Dendritic cell treated with granulocyte-macrophage colony-stimulating factor and Interleukin-4, amounts not matched to agents 40 ng/mL and 50 ng/mL, for 4 days (primary cell): ENCODE data around the gene RGS16.
A peak's percentile ranks its signal among the peaks of the same experiment; 100 is the strongest.

Source experiments
- H3K27ac Mint-ChIP-seq: one replicate; pipeline ENCODE4 v1.8.0; 2022; ENCODE audit warnings: mild to moderate bottlenecking, mixed read lengths
- H3K27me3 Mint-ChIP-seq: one replicate; pipeline ENCODE4 v1.8.0; 2022; ENCODE audit warnings: mild to moderate bottlenecking, mixed read lengths
- H3K36me3 Mint-ChIP-seq: one replicate; pipeline ENCODE4 v1.8.0; 2022; ENCODE audit warnings: low read depth, mixed read lengths
- H3K4me1 Mint-ChIP-seq: one replicate; pipeline ENCODE4 v1.8.0; 2022; ENCODE audit warnings: low read depth, mixed read lengths
- H3K4me3 Mint-ChIP-seq: one replicate; pipeline ENCODE4 v1.8.0; 2022; ENCODE audit warnings: mild to moderate bottlenecking, moderate library complexity, mixed read lengths
- H3K9me3 Mint-ChIP-seq: one replicate; pipeline ENCODE4 v1.8.0; 2022; ENCODE audit warnings: mixed read lengths
- intact Hi-C: fragments of 100-400 bp; cut with micrococcal nuclease; formaldehyde crosslinking; loops from one replicate; pipeline ENCODE4 v1.15.0; 2022

Gene RGS16

GRCh38 chr1:182589931-182590330 is 14.3 kb downstream of the RGS16 start:
- Mint-ChIP-seq H3K27ac (peak overlapping the region; percentile 1), H3K4me3 (no peak overlapping the region), H3K27me3 (no peaks in the 10 kb centered on the region), H3K4me1 (peaks cover 44% of the 10 kb centered on the region), H3K36me3 (peaks cover 22% of the 10 kb centered on the region), H3K9me3 (peaks cover 13% of the 10 kb centered on the region)
- intact Hi-C loops = loop anchor here (5.0 to 10.0 kb wide), 3 partner anchors 145 to 885 kb away; partner anchors contain the start of genes GLUL and SMG7

- peaks cover 13% of the 10 kb centered on the region for H3K9me3 Mint-ChIP-seq
- peaks cover 48% of the 10 kb centered on the region for H3K4me1 Mint-ChIP-seq
- intact Hi-C loops = loop anchor here (10.0 kb wide), 1 partner anchor 145 kb away; no protein-coding TSS in a partner anchor
- H3K27ac Mint-ChIP-seq = peak overlapping the region; percentile 98
- H3K36me3 Mint-ChIP-seq = peaks cover 25% of the 10 kb centered on the region
- H3K4me3 Mint-ChIP-seq = no peak overlapping the region
- H3K27me3 Mint-ChIP-seq = no peaks in the 10 kb centered on the region
Observed at GRCh38 chr1:182589520-182589919, 14.7 kb downstream of the RGS16 start.

DNA sequence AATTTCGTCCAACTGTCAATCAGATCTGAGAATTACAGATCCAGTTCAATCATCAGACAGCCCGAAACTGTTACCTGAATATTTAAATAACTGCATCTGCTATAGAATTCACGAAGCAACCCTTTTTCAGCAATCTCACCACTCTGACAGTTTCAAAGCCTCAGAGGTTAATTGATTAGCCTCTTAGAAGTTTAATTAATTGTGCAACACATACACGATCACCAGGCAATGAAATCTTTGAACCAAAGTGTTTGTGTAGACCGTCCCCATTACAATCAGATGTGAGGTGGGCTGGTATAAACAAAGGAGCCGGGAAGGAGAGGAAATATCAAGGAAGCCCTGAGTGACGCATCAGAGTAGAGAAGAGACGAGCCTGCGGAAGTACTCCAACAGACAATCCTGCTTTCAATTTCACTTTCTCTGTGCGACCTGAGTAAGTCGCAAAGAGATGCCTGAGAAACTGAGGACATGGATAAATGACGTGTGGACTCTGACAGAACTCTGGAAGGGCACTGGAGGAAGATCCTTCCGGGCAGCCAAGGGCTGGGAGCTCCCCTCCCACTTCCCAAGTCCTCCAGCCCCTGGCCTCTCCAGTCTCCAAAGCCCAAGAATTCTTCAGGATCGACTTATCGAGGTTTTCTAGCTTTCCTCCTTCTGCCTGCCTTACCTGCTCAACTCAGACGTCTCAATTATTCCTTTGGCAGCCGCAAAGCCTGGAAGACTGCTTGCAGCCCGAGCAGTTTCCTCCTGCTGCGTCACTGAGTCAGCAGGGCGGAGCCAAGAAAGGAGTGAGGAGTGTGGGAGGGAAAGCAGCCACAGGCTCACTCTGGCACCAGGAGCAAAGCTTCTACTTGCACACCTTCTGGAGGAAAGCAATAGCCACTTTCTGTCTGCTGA is 15.4 kb downstream of the RGS16 start, which contains the start of gene RNASEL:
TSS of gene RNASEL (minus strand) at position 757 of the 897 bp plus-strand sequence. CDS start 2,450 bp downstream, outside the sequence.
- Mint-ChIP-seq H3K27me3 (no peaks in the 10 kb centered on the region), H3K4me1 (peaks cover 44% of the 10 kb centered on the region), H3K9me3 (peaks cover 13% of the 10 kb centered on the region), H3K36me3 (peaks cover 26% of the 10 kb centered on the region), H3K4me3 (peak within 1 kb of the TSS; percentile 100), H3K27ac (peak within 1 kb of the TSS; percentile 98)
- intact Hi-C loops = loop anchor here (10.0 kb wide), 1 partner anchor 144 kb away; no protein-coding TSS in a partner anchor

DNA sequence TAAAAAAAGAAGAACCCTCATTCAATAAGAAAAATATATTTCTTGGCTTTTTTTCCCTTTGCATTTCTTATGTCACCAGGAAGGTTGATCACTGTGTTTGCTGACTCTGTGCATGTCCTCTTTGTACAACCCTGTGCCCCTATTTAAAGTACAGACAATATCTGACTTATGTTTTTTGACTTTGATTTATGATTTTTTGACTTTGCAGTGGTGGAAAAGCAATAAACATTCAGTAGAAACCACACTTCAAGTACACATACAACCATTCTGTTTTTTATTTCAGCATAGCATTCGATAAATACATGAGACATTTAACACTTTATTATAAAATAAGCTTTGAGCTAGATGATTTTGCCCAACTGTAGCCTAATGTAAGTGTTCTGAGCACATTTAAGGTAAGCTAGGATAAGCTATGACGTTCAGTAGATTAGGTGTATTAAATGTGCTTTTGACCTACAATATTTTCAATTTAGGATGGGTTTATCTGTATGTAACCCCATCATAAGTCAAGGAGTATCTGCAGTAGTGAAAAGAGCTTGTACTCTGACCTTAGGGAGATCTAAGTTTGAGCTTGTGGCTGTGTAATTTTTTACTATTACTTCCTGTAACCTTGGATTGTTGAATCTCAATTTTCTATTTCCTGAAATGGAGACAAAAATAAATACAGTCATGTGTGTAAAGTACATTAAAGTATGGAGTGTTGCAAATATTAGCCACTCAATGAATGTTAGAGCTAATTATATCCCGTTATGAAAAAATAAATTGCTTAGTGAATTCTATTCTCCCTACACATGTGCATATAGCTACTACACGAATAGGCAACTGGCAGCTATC is 16.3 kb downstream of the RGS16 start:
- peaks cover 13% of the 10 kb centered on the region for H3K9me3 Mint-ChIP-seq
- H3K27ac Mint-ChIP-seq = peak overlapping the region; percentile 98

DNA sequence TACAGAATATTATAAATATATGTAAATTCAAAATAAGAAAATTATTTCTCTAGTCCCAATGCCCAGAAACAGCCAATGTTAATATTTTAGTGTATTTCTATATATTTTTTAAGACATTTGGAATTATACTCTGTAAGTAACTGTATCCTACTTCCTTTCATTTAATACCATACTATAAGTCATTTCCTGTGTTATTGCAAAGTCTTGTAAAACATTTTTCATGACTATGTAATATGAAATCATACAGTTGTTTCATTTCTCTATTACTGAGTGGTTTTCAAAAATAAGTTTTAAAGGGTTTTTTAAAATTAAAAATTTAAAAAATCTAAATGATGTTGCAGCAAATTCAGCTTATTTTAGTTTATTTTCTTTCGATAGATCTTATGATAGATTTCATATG is 17.1 kb downstream of the RGS16 start:
- H3K9me3 Mint-ChIP-seq = peaks cover 13% of the 10 kb centered on the region
- no peaks in the 10 kb centered on the region for H3K27me3 Mint-ChIP-seq
- peaks cover 48% of the 10 kb centered on the region for H3K4me1 Mint-ChIP-seq
- intact Hi-C loops = loop anchor here (10.0 kb wide), 1 partner anchor 142 kb away; no protein-coding TSS in a partner anchor
- no peak overlapping the region for H3K27ac Mint-ChIP-seq
- H3K4me3 Mint-ChIP-seq = no peak overlapping the region
- peaks cover 43% of the 10 kb centered on the region for H3K36me3 Mint-ChIP-seq

More for the DNA sequence above, 16.3 kb downstream of the RGS16 start:
- H3K4me1 Mint-ChIP-seq = peaks cover 47% of the 10 kb centered on the region
- no peaks in the 10 kb centered on the region for H3K27me3 Mint-ChIP-seq
- intact Hi-C loops = loop anchor here (10.0 kb wide), 1 partner anchor 143 kb away; no protein-coding TSS in a partner anchor
- H3K36me3 Mint-ChIP-seq = peaks cover 35% of the 10 kb centered on the region
- peak overlapping the region; percentile 100 for H3K4me3 Mint-ChIP-seq

DNA sequence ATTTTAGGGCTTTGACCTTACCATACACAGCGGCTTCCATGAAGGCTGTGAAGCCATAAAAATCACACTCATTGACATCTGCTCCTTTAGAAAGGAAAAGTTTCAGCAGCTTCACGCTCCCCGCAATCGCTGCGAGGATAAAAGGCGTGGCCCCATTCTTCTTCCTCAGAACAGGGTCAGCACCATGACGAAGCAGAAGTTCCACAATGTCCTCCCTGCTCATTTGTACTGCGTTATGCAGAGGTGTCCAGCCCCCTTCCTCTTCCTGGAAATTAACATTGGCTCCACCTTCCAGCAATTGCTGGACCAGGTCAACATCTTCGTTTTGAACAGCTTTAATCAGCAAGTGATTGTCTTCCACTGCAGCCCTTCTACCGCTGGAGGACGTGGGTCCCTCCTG is 17.8 kb downstream of the RGS16 start:
- Mint-ChIP-seq H3K4me3 (no peak overlapping the region), H3K27me3 (no peaks in the 10 kb centered on the region), H3K4me1 (peaks cover 48% of the 10 kb centered on the region), H3K36me3 (peaks cover 50% of the 10 kb centered on the region), H3K9me3 (peaks cover 13% of the 10 kb centered on the region), H3K27ac (peak overlapping the region; percentile 80)
- intact Hi-C loops = loop anchor here (10.0 kb wide), 1 partner anchor 142 kb away; no protein-coding TSS in a partner anchor

- Mint-ChIP-seq H3K27me3 (no peaks in the 10 kb centered on the region), H3K9me3 (peaks cover 13% of the 10 kb centered on the region), H3K27ac (no peak overlapping the region), H3K4me3 (no peak overlapping the region), H3K4me1 (peaks cover 48% of the 10 kb centered on the region), H3K36me3 (peaks cover 66% of the 10 kb centered on the region)
- intact Hi-C loops = loop anchor here (10.0 kb wide), 1 partner anchor 140 kb away; no protein-coding TSS in a partner anchor
Observed at GRCh38 chr1:182584746-182585145, 19.4 kb downstream of the RGS16 start.

GRCh38 chr1:182580736-182581135 is 23.5 kb downstream of the RGS16 start:
- H3K4me1 Mint-ChIP-seq = peaks cover 25% of the 10 kb centered on the region
- intact Hi-C loops = loop anchor here (10.0 kb wide), 1 partner anchor 136 kb away; no protein-coding TSS in a partner anchor
- H3K27me3 Mint-ChIP-seq = no peaks in the 10 kb centered on the region
- H3K4me3 Mint-ChIP-seq = no peak overlapping the region
- peaks cover 1% of the 10 kb centered on the region for H3K9me3 Mint-ChIP-seq
- H3K27ac Mint-ChIP-seq = no peak overlapping the region
- H3K36me3 Mint-ChIP-seq = peaks cover 82% of the 10 kb centered on the region

DNA sequence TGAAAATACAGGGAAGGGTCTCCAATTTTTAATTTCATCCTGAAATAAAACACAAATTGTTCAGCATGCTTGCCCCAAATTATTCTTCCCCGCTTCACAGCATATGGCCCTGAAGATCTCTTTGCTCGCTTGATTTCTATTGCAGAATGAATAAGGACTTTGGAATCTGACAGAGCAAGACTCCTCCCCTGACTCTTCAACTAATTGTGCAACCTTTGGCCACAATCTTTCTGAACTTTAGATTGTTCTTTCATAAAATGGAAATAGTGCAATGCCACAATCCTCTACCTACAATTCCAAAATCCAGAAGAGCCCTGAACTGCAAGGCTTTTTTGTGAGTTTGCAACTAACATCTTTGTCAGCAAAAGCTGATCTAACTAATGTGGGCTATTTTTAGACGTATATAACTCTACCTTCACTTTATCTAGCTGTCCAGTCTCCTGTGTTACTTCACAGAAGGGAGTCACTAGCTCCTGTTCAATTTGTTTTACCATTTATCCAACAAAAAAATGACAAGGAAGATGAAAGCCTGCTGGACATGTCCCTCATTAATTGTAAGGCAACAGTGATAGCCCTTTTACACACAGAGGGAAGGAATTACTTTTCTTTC is 28.5 kb downstream of the RGS16 start:
- intact Hi-C loops = no loop called here
- Mint-ChIP-seq H3K36me3 (peaks cover 60% of the 10 kb centered on the region), H3K27me3 (no peaks in the 10 kb centered on the region), H3K9me3 (no peaks in the 10 kb centered on the region), H3K27ac (no peak overlapping the region), H3K4me3 (no peak overlapping the region), H3K4me1 (no peaks in the 10 kb centered on the region)

- H3K36me3 Mint-ChIP-seq = peaks cover 45% of the 10 kb centered on the region
- no peak overlapping the region for H3K27ac Mint-ChIP-seq
- H3K9me3 Mint-ChIP-seq = no peaks in the 10 kb centered on the region
- no peaks in the 10 kb centered on the region for H3K27me3 Mint-ChIP-seq
- intact Hi-C loops = no loop called here
- H3K4me3 Mint-ChIP-seq = no peak overlapping the region
- no peaks in the 10 kb centered on the region for H3K4me1 Mint-ChIP-seq
Observed at GRCh38 chr1:182574156-182574555, 30.0 kb downstream of the RGS16 start.

- H3K36me3 Mint-ChIP-seq = peaks cover 15% of the 10 kb centered on the region
- intact Hi-C loops = no loop called here
- H3K4me3 Mint-ChIP-seq = no peak overlapping the region
- no peak overlapping the region for H3K27ac Mint-ChIP-seq
- no peaks in the 10 kb centered on the region for H3K27me3 Mint-ChIP-seq
- no peaks in the 10 kb centered on the region for H3K4me1 Mint-ChIP-seq
- no peaks in the 10 kb centered on the region for H3K9me3 Mint-ChIP-seq
Observed at GRCh38 chr1:182570611-182570970, 33.6 kb downstream of the RGS16 start.

DNA sequence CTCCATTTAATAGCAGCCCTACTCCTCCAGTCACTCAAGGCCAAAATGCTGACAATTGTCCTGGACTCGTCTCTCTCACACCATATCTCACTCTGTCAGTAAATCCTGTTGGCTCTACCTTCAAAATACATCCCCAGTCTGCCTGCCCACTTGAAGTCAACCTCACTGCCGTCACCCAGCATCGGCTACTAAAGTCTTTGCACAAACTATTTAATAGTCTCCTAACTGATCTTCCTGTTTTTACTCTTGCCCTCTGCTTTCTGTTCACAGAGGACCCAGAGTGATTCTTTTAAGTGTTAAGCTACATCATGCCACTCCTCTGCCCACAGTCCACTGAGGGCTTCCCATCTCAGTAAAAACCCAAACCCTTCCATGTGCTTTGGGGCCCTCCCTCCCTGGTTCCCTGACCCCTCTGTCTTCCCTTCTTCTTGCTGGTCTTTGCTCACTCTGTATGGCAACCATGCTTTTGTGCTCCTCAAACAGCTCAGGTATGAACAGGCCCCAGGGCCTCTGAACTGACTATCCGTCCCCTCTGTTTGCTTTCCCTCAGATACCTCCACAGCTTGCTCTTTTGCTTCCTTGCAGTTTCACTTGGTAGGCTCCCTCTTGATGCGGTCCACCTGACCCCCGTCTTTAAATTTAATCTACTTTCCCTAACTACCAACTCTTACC is 34.1 kb downstream of the RGS16 start:
- H3K36me3 Mint-ChIP-seq = peaks cover 10% of the 10 kb centered on the region
- no peaks in the 10 kb centered on the region for H3K9me3 Mint-ChIP-seq
- intact Hi-C loops = no loop called here
- H3K4me3 Mint-ChIP-seq = no peak overlapping the region
- H3K27ac Mint-ChIP-seq = no peak overlapping the region
- no peaks in the 10 kb centered on the region for H3K27me3 Mint-ChIP-seq
- no peaks in the 10 kb centered on the region for H3K4me1 Mint-ChIP-seq
